ENCODE measurements around the gene C3orf18. TPM values are rescaled to one million over a fixed set of nuclear protein-coding genes. Genes with fewer than 3 reads are reported as not detected.

C3orf18 gene
- total and polyA plus RNA-seq, 9 of the 15 experiments (the other 6 are each of a cell fraction or from before 2014, with no cell fraction given), result 0.01 to 2.3 (median 0.94) TPM

DNA sequence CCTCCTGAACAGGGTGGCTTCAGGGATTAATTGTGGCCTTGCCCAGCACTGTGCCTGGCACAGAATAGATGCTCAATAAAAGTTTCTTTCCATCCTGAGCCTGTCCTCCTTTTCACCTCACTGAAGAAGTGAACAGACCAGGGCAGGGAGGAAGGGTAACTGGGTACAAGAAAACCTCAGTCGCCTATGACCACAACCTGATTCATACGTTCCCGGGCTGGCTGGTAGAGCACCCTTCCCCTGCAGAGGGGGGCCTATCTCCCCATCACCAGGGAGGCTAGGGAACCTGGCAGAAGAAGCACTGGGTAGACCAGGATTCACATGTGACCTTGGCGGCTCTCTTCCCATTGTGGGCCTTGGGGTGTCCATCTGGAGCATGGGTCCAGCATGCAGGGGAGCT lies 36.3 kb downstream of the C3orf18 start:
- no TSS peak for BruUV-seq (replicated peaks)
- POLR2A ChIA-PET, result no interaction called here
- no peaks in the 10 kb centered on the region for H3K9me1 ChIP-seq (ENCODE audit: control insufficient read depth, insufficient read depth, low read length)
- no peak overlapping the region for H3K4me2 ChIP-seq (ENCODE audit: insufficient read depth, low read length)
- no peaks in the 10 kb centered on the region for H3K27me3 ChIP-seq (ENCODE audit: control insufficient read depth in 2 of 2, insufficient read depth in 2 of 2, low read length in 2 of 2)
- WGBS (ENCODE audit: insufficient coverage, low coverage, missing lambda C conversion rate), result 24% methylated on average over 4 of the region's 4 CpGs
- H2AFZ ChIP-seq (ENCODE audit: low read depth, low read length), result no peak overlapping the region
- H3K4me1 ChIP-seq (replicated peaks in 1 of 2; ENCODE audit: control insufficient read depth in 2 of 2, insufficient read depth in 2 of 2, low read length in 2 of 2), result peaks cover 0 to 25% of the 10 kb centered on the region in 2 experiments; a peak in 2 of 5 replicates
- no peaks in the 10 kb centered on the region for H3K36me3 ChIP-seq (ENCODE audit: control insufficient read depth, insufficient read depth, low read length)
- no peak for ATAC-seq
- H3K27ac ChIP-seq (ENCODE audit: extremely low read depth, low read depth, low read length), result no peak overlapping the region
- TF ChIP-seq SOX6 (IDR thresholded peaks at IDR 0.05), result no peak
- no peak for TF ChIP-seq POLR2H (tag; IDR thresholded peaks at IDR 0.05; ENCODE audit: low read depth)
- TF ChIP-seq TBP (optimal IDR thresholded peaks at IDR 0.05; ENCODE audit: low read depth, low read length), result no peak
- CTCF ChIA-PET (ENCODE audit: low intra/inter-chr PET ratio), result no interaction called here
- DNase-seq (ENCODE audit: extremely low read depth in 1 of 4, low spot score in 3 of 4), result no peak
- in situ Hi-C loops (cut with MboI), result no loop called here
- H3K9ac ChIP-seq (ENCODE audit: insufficient read depth in 1 of 2, low read depth in 2 of 2, low read length in 2 of 2), result no peak overlapping the region
- H3K9me3 ChIP-seq (replicated peaks; ENCODE audit: control insufficient read depth, insufficient read depth, low read depth, low read length), result no peaks in the 10 kb centered on the region
- FAIRE-seq, result no peak
- H3K4me3 ChIP-seq, result no peak overlapping the region
- no peaks in the 10 kb centered on the region for H3K79me2 ChIP-seq (ENCODE audit: control insufficient read depth, insufficient read depth, low read length)
- H4K20me1 ChIP-seq (replicated peaks; ENCODE audit: control insufficient read depth, insufficient read depth, low read length), result no peaks in the 10 kb centered on the region
- intact Hi-C loops (cut with micrococcal nuclease), result no loop called here

GRCh38 chr3:50530001-50530970 lies 37.3 kb downstream of the C3orf18 start:
- Histone ChIP-seq H2AFZ (ENCODE audit: low read depth, low read length) (no peak overlapping the region), H3K9me1 (ENCODE audit: control insufficient read depth, insufficient read depth, low read length) (no peaks in the 10 kb centered on the region), H3K9ac (ENCODE audit: insufficient read depth in 1 of 2, low read depth in 2 of 2, low read length in 2 of 2) (no peak overlapping the region), H3K36me3 (ENCODE audit: control insufficient read depth, insufficient read depth, low read length) (no peaks in the 10 kb centered on the region), H3K4me1 (replicated peaks in 1 of 2; ENCODE audit: control insufficient read depth in 2 of 2, insufficient read depth in 2 of 2, low read length in 2 of 2) (peaks cover 0 to 30% of the 10 kb centered on the region in 2 experiments; a peak in 3 of 5 replicates), H3K9me3 (replicated peaks; ENCODE audit: control insufficient read depth, insufficient read depth, low read depth, low read length) (no peaks in the 10 kb centered on the region), H3K27ac (ENCODE audit: extremely low read depth, low read depth, low read length) (no peak overlapping the region), H3K4me3 (no peak overlapping the region), H3K27me3 (ENCODE audit: control insufficient read depth in 2 of 2, insufficient read depth in 2 of 2, low read length in 2 of 2) (no peaks in the 10 kb centered on the region), H4K20me1 (replicated peaks; ENCODE audit: control insufficient read depth, insufficient read depth, low read length) (no peaks in the 10 kb centered on the region), H3K79me2 (ENCODE audit: control insufficient read depth, insufficient read depth, low read length) (no peaks in the 10 kb centered on the region), H3K4me2 (ENCODE audit: insufficient read depth, low read length) (no peak overlapping the region)
- BruUV-seq (replicated peaks), result no TSS peak
- DNase-seq (ENCODE audit: extremely low read depth in 1 of 4, low spot score in 3 of 4), result peak in 1 of 4 experiments; percentile 24
- POLR2A ChIA-PET, result no interaction called here
- WGBS (ENCODE audit: insufficient coverage, low coverage, missing lambda C conversion rate), result 17% methylated on average over 19 of the region's 48 CpGs
- in situ Hi-C loops (cut with MboI) (no loop called here), intact Hi-C loops (cut with micrococcal nuclease) (no loop called here)
- no peak for ATAC-seq
- CTCF ChIA-PET (ENCODE audit: low intra/inter-chr PET ratio), result no interaction called here
- FAIRE-seq, result no peak
- TF ChIP-seq SAFB (IDR thresholded peaks at IDR 0.05; ENCODE audit: borderline replicate concordance, low read depth, low read length) (no peak), ZKSCAN1 (IDR thresholded peaks at IDR 0.05; ENCODE audit: low read depth, low read length) (no peak), NUFIP1 (IDR thresholded peaks at IDR 0.05; ENCODE audit: partially characterized antibody) (no peak), RFX1 (IDR thresholded peaks at IDR 0.05) (no peak), CXXC5 (CRISPR knock-in tag; IDR thresholded peaks at IDR 0.05) (no peak), SMARCC2 (IDR thresholded peaks at IDR 0.05; ENCODE audit: low read depth) (no peak), SLC30A9 (CRISPR knock-in tag; IDR thresholded peaks at IDR 0.05) (no peak), ARID2 (IDR thresholded peaks at IDR 0.05) (no peak), YY1 (IDR thresholded peaks at IDR 0.05; ENCODE audit: borderline replicate concordance in 1 of 3, control insufficient read depth in 1 of 3, extremely low read depth in 1 of 3, insufficient read depth in 3 of 3, insufficient read length in 1 of 3, insufficient replicate concordance in 2 of 3, low read depth in 1 of 3, low read length in 2 of 3) (no peak)
- TF ChIP-seq, protein P1, sequence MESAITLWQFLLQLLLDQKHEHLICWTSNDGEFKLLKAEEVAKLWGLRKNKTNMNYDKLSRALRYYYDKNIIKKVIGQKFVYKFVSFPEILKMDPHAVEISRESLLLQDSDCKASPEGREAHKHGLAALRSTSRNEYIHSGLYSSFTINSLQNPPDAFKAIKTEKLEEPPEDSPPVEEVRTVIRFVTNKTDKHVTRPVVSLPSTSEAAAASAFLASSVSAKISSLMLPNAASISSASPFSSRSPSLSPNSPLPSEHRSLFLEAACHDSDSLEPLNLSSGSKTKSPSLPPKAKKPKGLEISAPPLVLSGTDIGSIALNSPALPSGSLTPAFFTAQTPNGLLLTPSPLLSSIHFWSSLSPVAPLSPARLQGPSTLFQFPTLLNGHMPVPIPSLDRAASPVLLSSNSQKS (CRISPR knock-in tag; IDR thresholded peaks at IDR 0.05), result no peak
